B cell (primary cell): ENCODE data around the gene AUTS2.

ENCODE experiments used
- EZH2 ChIP-seq: IDR thresholded peaks from 2 replicates; pipeline ENCODE4 v1.6.1; 2012; ENCODE audit warnings: borderline replicate concordance, low read depth, mild to moderate bottlenecking, moderate library complexity, low read length; ENCODE audit not compliant: insufficient read depth, poor library complexity, severe bottlenecking
- TF ChIP-seq, protein P1 (sequence below): fragments of 200-600 bp; IDR thresholded peaks from one replicate; pipeline ENCODE4 v1.8.0; 2022; ENCODE audit warnings: antibody characterized with exemption, mild to moderate bottlenecking

DNA sequence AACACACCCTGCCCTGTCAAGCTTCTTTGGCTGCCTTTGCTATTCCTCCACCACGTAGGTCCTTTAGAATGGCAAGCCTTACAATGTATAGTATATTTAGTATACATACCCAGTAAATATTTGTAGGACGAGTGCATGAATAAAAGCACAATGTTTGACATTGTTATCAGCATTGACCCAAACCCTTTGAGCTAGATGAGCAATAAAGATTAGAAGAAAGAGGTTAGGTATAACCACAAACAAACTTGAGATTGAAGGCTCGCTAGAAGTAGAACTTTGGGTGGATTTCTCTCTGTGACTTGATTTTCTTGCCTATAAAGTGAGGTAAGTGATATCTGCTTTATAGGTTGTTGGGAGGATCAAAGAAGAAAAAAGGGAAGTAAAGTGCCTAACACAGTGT is 972.7 kb downstream of the AUTS2 start:
- TF ChIP-seq, protein P1, sequence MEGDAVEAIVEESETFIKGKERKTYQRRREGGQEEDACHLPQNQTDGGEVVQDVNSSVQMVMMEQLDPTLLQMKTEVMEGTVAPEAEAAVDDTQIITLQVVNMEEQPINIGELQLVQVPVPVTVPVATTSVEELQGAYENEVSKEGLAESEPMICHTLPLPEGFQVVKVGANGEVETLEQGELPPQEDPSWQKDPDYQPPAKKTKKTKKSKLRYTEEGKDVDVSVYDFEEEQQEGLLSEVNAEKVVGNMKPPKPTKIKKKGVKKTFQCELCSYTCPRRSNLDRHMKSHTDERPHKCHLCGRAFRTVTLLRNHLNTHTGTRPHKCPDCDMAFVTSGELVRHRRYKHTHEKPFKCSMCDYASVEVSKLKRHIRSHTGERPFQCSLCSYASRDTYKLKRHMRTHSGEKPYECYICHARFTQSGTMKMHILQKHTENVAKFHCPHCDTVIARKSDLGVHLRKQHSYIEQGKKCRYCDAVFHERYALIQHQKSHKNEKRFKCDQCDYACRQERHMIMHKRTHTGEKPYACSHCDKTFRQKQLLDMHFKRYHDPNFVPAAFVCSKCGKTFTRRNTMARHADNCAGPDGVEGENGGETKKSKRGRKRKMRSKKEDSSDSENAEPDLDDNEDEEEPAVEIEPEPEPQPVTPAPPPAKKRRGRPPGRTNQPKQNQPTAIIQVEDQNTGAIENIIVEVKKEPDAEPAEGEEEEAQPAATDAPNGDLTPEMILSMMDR: no peak
- TF ChIP-seq EZH2: no peak
